GM12878 (cell line): ENCODE results near the gene UBC. TPM values are rescaled to one million over a fixed set of nuclear protein-coding genes. Genes with fewer than 3 reads are reported as not detected.

Experiments
- BRCA1 ChIP-seq: IDR thresholded peaks from 2 replicates; pipeline ENCODE4 v1.6.1; 2011; ENCODE audit warnings: low read depth, low read length, improper control_type of control experiment
- CBFB ChIP-seq: IDR thresholded peaks from 2 replicates; pipeline ENCODE4 v1.6.1; 2016; ENCODE audit warnings: antibody characterized with exemption, low read depth
- E4F1 ChIP-seq: fragments of 450-650 bp; IDR thresholded peaks from 2 replicates; pipeline ENCODE4 v1.6.1; 2018; ENCODE audit warnings: borderline replicate concordance, mild to moderate bottlenecking; ENCODE audit not compliant: partially characterized antibody
- POU2F2 ChIP-seq: IDR thresholded peaks from 3 replicates; pipeline ENCODE4 v1.6.1; 2011; ENCODE audit warnings: low read depth, mild to moderate bottlenecking, low read length, borderline replicate concordance
- REST ChIP-seq: IDR thresholded peaks from 2 replicates; pipeline ENCODE4 v1.6.1; 2012; ENCODE audit warnings: mild to moderate bottlenecking, low read depth, low read length
- polyA plus RNA-seq, 11 experiments: library from polyadenylated mRNA; depleted of rRNA in 4 of 11; unstranded in 6 of 11; stranded (reverse) in 5 of 11; fragments of >200 nt; fragmentation: Nextera tagmentation in 4 of 11; fragmentation: Illumina TruSeq in 1 of 11; extraction: Ambion mirVana in 4 of 11; extraction: Trizol in 1 of 11; gene quantifications; 1 replicate in 1 of 11; 2 replicates in 10 of 11; pipeline versions ENCODE4 v1.2.1 to v1.2.3, GENCODE V29; 2011 to 2016; ENCODE audit warnings: inconsistent platforms in 2 of 11, missing spikeins in 2 of 11, low read depth in 1 of 11
- total RNA-seq, 4 experiments: library from RNA; depleted of rRNA in 3 of 4; stranded (reverse); fragments of >200 nt in 3 of 4; fragmentation: Illumina TruSeq in 1 of 4; extraction: Trizol in 1 of 4; gene quantifications; 2 replicates each; pipeline versions ENCODE4 v1.2.1 to v1.2.3, GENCODE V29; 2013 to 2021

UBC gene
- total and polyA plus RNA-seq, 10 of the 15 experiments (the other 5 are each of a cell fraction or from before 2014, with no cell fraction given) = 653 to 1,666 (median 874) TPM

DNA sequence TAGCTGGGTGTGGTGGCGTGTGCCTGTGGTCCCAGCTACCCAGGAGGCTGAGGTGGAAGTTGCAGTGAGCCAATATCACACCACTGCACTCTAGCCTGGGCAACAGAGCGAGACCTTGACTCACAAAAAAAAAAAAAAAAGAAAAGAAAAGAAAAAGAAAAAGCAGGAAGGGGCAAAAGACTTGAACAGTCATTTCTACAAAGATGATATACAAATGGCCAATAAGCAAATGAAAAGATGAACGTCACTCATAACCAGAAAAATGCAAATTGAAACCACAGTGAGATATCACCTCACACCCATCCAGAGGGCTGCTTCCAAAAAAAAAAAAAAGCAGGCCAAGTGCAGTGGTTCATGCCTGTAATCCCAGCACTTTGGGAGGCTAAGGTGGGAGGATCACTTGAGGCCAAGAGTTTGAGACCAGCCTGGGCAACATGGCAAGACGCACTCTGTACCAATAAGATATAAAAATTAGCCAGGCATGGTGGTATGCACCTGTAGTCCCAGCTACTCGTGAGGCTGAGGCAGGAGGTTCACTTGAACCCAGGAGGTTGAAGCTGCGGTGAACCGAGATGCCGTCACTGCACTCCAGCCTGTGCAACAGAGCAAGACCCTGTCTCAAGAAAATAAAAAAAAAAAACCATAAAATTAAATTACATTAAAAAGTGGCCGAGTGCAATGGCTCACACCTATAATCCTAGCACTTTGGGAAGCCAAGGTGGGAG lies 20.5 kb downstream of the UBC start (continued):
- no peak for TF ChIP-seq BRCA1
- peak; percentile 92; the same call in 2 of the 3 replicates for TF ChIP-seq POU2F2
- no peak for TF ChIP-seq E4F1
- no peak for TF ChIP-seq REST
- TF ChIP-seq CBFB = no peak
